Left ventricle myocardium inferior (tissue), 1 donor: ENCODE data around the gene RAB29. TPM values are rescaled to one million over a fixed set of nuclear protein-coding genes. Genes with fewer than 3 reads are reported as not detected.

Experiments used
- DNase-seq: peaks from one replicate; pipeline ENCODE4 v3.0.0-alpha.2; 2020
- H3K27ac ChIP-seq: fragments of 200-600 bp; replicated peaks from 2 replicates; pipeline ENCODE4 v1.8.0; 2021
- H3K27me3 ChIP-seq: fragments of 200-600 bp; 2 replicates; pipeline ENCODE4 v1.8.0; 2021; ENCODE audit warnings: low read depth
- H3K36me3 ChIP-seq: fragments of 200-600 bp; 2 replicates; pipeline ENCODE4 v1.8.0; 2021
- H3K4me1 ChIP-seq: fragments of 200-600 bp; 2 replicates; pipeline ENCODE4 v1.8.0; 2021
- H3K4me3 ChIP-seq: fragments of 200-600 bp; 2 replicates; pipeline ENCODE4 v1.8.0; 2021; ENCODE audit warnings: mild to moderate bottlenecking, moderate library complexity
- H3K9me3 ChIP-seq: fragments of 200-600 bp; replicated peaks from 2 replicates; pipeline ENCODE4 v1.8.0; 2021
- CTCF ChIP-seq: fragments of 200-600 bp; IDR thresholded peaks from 2 replicates; pipeline ENCODE4 v1.8.0; 2021; ENCODE audit warnings: antibody characterized with exemption, mild to moderate bottlenecking, borderline replicate concordance
- intact Hi-C: fragments of 100-400 bp; cut with micrococcal nuclease; formaldehyde crosslinking; loops from one replicate; pipeline ENCODE4 v1.11.0; 2022
- total RNA-seq: library from RNA; stranded (reverse); fragmentation: NEBNext Ultra II Directional; extraction: Animal tissue kit (Norgen Biotek cat#: 25700); gene quantifications from one replicate; pipeline ENCODE4 v1.2.1, GENCODE V29; 2021
- donor health status: DM: no; HTN: yes; CAD: no; lungs with severe emphysema.

The RAB29 gene
- total RNA-seq, 1 donor from 2014 or later = 13.7 TPM

GRCh38 chr1:205794011-205794730 lies 18.9 kb upstream of the RAB29 start:
- Histone ChIP-seq H3K36me3 (peaks cover 92% of the 10 kb centered on the region), H3K9me3 (no peaks in the 10 kb centered on the region), H3K27me3 (no peaks in the 10 kb centered on the region), H3K4me1 (peaks cover 37% of the 10 kb centered on the region), H3K27ac (peak overlapping the region; percentile 16), H3K4me3 (no peak overlapping the region)
- no peak for TF ChIP-seq CTCF
- intact Hi-C loops = loop anchor here (5.0 kb wide), 1 partner anchor 183 kb away; no protein-coding TSS in a partner anchor
- no peak for DNase-seq

GRCh38 chr1:205792961-205793673 lies 17.8 kb upstream of the RAB29 start:
- intact Hi-C loops = loop anchor here (5.0 kb wide), 1 partner anchor 184 kb away; no protein-coding TSS in a partner anchor
- H3K4me1 ChIP-seq = peaks cover 28% of the 10 kb centered on the region
- no peaks in the 10 kb centered on the region for H3K27me3 ChIP-seq
- no peak for DNase-seq
- H3K9me3 ChIP-seq = no peaks in the 10 kb centered on the region
- H3K27ac ChIP-seq = peak overlapping the region; percentile 19
- no peak for TF ChIP-seq CTCF
- H3K4me3 ChIP-seq = no peak overlapping the region
- peaks cover 85% of the 10 kb centered on the region for H3K36me3 ChIP-seq

- H3K4me1 ChIP-seq = peaks cover 28% of the 10 kb centered on the region
- peak overlapping the region; percentile 19 for H3K27ac ChIP-seq
- H3K36me3 ChIP-seq = peaks cover 78% of the 10 kb centered on the region
- no peak for DNase-seq
- TF ChIP-seq CTCF = no peak
- intact Hi-C loops = loop anchor here (5.0 kb wide), 1 partner anchor 185 kb away; no protein-coding TSS in a partner anchor
- no peaks in the 10 kb centered on the region for H3K27me3 ChIP-seq
- H3K4me3 ChIP-seq = no peak overlapping the region
- H3K9me3 ChIP-seq = no peaks in the 10 kb centered on the region
Observed at GRCh38 chr1:205792481-205792881, 17.2 kb upstream of the RAB29 start.

GRCh38 chr1:205791568-205792180 lies 16.4 kb upstream of the RAB29 start:
- intact Hi-C loops = loop anchor here (5.0 kb wide), 1 partner anchor 186 kb away; no protein-coding TSS in a partner anchor
- Histone ChIP-seq H3K36me3 (peaks cover 70% of the 10 kb centered on the region), H3K9me3 (no peaks in the 10 kb centered on the region), H3K27ac (peak overlapping the region; percentile 82), H3K27me3 (no peaks in the 10 kb centered on the region), H3K4me3 (no peak overlapping the region), H3K4me1 (peaks cover 32% of the 10 kb centered on the region)
- TF ChIP-seq CTCF = peak; percentile 77
- peak; percentile 55 for DNase-seq

- intact Hi-C loops = no loop called here
- Histone ChIP-seq H3K36me3 (peaks cover 27% of the 10 kb centered on the region), H3K27me3 (no peaks in the 10 kb centered on the region), H3K9me3 (no peaks in the 10 kb centered on the region), H3K4me3 (no peak overlapping the region), H3K27ac (peak overlapping the region; percentile 82), H3K4me1 (peaks cover 42% of the 10 kb centered on the region)
- TF ChIP-seq CTCF = no peak
- no peak for DNase-seq
Observed at GRCh38 chr1:205787287-205787916, 12.1 kb upstream of the RAB29 start.
